Measurements from ENCODE around the gene SHC2.
"Not testable (repeated sequence)": the region's sequence is repeated elsewhere in the genome, so short reads cannot be mapped to it uniquely, and the experiment has no call there.

SHC2 gene

DNA sequence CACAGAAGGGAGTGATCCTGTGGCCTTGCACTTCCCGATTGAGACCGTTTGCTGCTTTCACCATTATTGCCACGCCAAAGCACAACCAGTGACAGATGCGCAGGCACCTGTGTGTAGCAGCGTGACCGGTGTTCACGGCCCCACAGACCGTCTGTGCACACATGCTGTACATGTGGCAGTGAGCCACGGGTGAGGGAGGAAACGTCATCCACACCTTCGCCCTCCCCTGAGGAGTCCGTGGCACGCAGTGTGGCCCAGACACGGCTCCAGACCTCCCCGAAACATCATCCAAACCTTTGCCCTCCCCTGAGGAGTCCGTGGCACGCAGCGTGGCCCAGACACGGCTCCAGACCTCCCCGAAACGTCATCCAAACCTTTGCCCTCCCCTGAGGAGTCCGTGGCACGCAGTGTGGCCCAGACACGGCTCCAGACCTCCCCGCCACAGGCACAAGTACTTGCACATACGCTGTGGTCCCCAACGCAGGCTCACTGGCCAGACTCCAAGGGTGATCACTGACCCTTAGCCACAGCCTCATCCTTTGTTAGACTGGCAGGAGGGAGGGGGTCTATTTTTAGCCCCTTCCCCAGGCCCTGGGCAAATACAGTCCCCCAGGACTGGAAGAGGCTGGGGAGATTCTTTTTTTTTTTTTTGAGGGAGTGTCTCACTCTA is 7.9 kb upstream of the SHC2 start:
- no peak for DNase-seq

DNA sequence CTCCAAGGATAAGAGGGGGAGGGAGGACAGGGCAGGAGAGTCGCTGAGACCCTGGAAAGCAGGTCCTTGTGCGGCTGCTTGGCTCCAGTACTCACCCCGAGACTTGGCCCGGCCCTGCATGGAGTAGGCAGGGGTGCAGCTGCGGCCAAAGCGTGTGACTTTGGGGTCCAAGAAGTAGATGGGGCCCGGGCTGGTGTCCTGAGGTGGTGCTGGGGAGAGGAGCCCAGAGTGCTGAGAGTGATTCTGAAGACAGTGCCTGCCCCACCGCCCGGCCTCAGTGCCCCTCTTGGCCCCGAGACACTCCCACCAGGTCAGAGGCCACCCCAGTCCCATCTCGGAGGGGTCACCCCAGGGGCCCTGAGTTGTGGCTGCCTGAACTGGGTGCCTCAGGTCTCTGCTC is 6.7 kb upstream of the SHC2 start:
- no peak for DNase-seq

DNA sequence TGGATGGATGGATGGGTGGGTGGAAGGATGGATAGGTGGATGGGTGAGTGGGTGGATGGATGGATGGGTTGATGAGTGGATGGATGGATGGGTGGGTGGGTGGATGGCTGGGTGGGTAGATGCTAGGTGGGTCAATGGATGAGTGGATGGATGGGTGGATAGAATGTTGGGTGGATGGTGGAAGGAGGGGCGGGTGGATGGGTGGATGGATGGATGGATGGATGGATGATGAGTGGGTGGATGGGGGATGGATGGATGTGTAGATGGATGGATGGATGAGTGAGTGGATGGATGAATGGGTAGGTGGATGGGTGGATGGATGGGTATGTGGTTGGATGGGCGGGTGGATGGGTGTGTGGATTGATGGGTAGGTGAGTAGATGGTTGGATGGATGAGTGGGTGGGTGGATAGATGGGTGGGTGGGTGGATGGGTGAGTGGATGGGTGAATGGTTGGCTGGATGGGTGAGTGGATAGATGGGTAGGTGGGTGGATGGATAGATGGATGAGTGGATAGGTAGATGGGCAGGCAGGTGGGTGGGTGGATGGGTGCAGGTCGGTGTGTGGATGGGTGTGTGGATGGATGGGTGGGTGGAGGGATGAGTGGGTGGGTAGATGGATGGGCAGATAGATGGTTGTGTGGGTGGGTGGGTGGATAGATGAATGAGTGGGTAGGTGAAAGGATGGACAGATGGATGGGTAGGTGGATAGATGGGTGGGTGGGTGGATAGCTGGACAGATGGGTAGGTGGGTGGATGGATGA is 4.4 kb upstream of the SHC2 start:
- no peak for DNase-seq

DNA sequence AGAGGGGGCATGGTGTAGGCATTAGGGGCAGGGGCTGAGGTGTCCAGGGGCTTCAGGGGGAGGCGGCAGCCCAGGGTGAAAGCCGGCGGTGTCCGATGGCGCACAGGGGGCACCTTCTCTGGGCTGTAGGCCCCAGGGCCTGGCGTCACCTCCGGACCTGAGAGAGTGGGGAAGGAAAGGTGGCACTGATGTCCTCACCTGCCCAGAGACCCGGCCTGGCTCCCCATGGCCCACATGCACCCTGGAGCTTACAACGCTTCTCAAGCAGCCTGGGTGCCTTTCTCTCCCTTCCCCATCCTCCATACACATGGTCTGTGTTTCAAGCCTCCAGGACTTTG is 3.3 kb upstream of the SHC2 start:
- no peak for DNase-seq

DNA sequence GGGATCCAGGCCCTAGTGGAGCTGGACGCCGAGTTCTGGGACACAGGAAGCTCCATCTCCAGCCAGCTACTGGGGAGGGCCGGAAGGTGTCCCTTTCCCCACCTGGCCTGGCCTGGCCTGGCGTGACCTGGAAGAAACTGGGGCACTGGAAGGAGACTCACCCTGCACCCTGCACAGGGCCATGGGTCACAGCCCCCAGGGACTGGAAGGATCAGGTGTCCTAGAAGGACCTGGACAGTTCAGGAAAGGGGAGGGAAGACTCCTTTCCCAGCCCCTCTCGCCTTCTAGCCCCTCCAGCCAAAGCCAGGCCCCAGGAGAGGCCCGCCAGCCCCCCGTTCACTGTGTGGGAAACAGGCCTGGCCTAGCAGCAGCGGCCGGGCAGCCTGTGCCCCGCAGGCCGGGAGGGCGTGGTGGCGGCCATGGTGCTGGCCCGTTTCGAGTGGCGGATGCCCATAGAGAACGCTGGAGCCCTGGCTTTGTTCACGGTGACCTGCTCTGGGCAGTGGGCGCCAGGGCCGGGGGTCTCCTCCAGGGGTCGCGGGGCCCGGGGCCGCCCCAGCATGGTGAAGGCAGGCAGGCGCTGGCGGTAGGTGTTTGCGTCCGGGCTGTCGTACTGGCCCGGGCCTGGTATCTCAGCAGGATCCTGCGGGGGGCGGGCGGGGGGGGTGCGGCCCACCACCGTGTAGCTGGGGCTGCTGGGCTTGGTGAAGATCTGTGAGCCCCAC is 2.8 kb upstream of the SHC2 start:
- no peak for DNase-seq

DNA sequence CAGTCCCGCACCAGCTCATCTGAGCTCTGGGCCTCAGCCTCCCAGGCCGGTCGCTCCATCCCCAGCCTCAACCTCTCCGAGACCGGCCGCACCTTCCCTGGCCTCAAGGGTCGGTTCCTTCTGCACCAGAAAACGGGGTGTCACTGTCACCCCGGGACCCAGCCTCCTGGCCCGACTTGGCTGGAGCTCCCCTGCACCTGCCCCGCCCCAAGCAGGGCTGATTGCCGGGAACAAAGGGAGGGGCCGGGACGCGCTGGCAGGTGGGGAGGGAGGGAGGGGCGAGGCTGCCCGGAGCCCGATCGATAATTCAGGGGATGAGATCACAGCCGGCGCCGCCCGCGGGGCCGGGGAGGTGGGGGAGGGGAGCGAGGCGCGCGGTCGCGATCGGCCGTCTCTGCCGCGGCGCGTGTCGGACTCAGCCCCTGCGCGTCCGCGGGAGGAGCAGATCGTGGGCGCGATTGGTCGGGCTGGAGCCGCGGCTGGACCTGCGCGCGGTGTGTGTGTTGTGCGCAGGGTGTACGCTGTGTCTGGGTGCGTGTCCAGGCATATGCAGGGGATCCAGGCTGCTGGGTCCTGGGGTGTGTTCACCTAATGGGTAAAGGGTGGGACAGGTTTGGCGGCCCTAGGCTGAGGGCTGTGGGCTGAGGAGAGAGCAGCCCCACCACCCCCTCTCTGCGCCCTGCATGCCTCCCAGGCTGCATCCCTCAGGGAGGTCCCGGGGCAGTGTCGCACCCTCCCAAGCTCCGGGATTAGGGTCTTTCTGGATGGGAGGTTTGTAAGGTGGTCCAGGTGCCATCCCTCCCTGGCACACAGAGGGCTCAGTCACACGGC is 1.1 kb upstream of the SHC2 start:
- no peak for DNase-seq

DNA sequence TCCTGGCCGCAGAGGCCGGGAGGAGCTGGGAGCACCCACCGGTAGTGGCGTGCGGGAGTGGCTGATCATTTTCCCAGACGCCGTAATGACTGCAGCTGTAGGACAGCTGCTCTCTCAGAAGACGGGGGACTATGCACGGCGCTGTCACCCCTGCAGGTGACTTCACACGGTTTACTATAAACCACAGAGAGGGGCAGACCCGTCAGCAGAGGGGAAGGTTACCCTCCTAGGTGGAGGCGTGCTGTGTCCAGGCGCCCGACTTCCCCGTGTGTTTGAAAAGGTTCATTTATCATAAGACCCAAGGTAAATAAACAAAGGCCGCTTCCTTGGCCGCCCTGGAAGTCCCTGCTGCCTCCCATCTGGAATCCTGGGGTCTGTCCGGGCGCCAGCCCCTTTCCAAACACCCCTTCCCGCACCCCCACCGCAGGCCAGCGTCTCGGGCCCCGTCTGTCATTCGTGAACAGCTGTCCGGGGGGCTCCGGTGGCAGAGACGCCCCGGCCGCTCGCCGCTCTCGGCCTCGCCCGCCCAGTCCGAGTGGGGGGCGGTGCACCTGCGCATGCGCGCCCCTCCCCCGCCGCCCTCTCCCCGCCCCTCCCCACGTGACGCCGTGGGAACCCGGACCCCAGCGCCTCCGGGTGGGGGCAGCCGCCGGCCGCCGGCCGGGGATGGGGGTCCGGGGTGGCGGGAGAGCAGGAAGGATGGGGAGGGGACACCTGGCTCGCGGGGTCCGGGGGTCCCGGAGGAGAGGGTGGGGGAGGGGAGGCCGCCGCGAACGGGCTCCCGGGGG is 915 bp downstream of the SHC2 start:
- no peak for DNase-seq

DNA sequence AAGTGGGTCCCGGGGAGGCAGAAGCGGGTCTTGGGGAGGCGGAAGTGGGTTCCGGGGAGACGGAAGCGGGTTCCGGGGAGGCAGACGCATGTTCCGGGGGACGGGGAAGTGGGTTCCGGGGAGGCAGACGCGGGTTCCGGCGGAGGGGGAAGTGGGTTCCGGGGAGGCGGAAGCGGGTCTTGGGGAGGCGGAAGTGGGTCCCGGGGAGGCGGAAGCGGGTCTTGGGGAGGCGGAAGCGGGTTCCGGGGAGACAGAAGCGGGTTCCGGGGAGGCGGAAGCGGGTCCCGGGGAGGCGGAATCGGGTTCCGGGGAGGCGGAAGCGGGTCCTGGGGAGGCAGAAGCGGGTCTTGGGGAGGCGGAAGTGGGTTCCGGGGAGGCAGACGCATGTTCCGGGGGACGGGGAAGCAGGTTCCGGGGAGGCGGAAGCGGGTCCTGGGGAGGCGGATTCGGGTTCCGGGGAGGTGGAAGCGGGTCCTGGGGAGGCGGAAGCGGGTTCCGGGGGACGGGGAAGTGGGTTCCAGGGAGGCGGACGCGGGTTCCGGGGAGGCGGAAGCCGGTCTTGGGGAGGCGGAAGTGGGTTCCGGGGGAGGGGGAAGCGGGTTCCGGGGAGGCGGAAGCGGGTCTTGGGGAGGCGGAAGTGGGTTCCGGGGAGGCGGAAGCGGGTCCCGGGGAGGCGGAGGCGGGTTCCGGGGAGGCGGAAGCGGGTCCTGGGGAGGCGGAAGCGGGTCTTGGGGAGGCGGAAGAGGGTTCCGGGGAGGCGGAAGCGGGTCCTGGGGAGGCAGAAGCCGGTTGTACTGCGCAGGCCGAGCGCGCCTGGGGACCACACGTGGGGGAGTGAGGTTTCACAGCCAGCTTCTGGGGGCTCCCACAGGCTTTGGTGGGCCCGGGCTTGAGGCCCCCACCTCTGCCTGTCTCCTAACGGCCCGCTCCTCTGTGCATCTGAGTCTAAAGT is 2.5 kb downstream of the SHC2 start:
- DNase-seq: no peak

DNA sequence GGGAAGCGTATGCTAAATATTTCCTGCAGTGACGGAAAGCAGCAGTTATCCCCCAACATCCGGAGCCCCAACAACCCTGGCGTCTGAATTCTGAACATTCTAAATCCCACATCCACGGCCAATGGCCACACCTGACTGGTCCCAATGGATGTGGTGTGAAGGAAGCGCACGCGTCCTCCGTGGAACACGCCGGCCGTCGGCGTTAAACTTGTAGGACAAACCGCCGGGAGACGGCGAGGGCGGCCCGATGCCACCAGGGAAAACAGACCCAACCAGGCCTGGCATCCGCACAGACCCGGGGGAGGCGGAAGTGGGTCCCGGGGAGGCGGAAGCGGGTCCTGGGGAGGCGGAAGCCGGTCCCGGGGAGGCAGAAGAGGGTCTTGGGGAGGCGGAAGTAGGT is 3.2 kb downstream of the SHC2 start:
- DNase-seq: no peak

DNA sequence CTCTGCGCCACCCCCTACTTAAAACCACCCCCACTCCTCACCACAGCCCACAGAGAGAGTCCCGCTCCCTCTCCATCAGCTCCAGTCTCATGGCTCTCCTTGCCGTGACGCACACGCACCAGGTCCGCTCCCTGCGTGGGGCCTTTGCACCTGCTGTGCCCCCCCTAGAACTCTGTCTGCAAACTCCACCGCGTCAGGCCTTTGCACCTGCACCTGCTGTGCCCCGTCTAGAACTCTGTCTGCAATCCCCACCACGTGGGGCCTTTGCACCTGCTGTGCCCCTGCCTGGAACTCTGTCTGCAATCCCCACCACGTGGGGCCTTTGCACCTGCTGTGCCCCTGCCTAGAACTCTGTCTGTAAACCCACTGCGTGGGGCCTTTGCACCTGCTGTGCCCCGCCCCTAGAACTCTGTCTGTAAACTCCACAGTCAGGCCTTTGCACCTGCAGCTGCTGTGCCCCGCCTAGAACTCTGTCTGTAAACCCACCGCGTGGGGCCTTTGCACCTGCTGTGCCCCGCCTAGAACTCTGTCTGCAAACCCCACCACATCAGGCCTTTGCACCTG is 4.2 kb downstream of the SHC2 start:
- DNase-seq: no peak

DNA sequence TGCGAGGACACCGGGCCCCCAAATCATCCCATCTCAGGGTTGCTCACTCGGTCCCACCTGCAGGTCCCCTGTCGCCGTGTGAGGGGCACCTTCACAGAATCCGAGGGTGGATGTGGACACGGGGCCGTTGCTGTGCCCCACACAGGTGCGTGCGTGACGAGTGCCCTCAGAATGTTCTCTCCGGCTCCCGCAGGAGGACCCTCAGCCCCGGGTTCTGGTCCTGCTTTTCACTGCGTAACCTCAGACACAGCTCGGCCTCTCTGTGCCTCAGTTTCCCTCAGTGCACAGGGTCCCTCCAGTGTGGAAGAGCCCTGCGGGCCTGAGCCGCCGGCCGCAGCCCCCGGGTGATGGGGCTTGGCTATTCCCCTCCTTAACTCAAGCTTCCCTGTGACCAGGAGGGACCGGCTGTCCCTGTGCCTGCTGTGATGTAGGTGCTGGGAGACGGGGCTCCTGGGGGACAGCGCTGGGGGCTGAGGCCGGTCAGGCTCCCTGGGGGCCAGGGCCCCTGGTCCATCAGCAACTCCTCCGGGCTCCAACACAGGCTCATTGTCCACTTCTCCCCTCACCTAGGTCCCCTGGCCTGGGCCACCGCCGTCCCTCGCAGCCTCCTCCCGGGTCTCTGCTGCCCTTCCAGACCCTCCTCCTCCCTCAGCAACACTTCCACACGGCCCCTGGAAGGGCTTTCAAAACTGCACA is 4.8 kb downstream of the SHC2 start:
- no peak for DNase-seq

DNA sequence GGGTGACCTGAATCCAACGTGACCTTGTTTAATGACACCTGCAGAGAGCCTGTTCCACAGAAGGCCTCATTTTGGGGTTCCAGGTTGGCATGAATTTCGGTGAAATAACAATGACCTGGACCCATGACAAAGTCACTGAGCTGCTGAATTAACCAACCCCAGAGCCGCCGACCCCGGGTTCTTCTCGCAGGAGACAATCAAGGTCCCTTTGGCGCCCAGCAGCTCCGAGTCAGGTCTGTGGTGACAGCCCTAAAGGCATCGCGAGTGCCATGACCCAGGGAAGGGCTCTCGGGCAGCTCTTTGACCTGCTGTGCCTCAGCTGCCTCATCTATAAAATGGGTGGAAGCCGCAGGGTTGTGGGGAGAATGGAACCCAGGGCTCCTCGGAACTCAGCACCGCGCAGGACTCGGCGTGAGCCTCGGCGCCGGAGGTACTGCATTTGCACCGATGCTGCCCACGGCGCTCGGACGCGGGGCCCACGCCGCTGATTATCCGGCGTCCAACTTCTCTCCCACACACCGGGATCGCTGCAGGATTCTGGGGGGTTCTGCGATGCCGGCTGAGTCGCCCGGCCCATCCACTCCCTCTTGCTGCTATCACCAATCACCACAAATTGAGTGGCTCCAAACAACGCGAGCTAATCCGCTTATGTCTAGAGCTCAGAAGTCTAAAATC is 5.7 kb downstream of the SHC2 start:
- DNase-seq: no peak

DNA sequence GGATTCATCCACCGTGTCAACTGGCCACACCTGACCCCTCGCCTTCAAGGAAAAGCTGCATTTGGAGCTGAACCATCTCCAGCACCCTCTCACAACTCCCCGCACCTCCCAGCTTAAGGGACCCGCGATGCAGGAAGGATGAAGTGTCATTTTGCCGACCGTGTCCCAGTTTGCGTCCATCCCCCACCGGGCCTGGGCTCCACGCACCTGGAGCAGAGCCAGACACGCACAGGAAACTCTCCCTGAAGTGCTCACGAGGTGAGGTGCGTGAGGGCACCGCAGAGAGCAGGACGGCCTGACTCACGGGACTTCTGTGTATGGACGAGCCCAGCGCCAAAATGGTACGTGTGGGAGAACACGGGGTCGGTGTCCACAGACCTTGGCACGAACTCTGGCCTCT is 7.2 kb downstream of the SHC2 start:
- DNase-seq: no peak

DNA sequence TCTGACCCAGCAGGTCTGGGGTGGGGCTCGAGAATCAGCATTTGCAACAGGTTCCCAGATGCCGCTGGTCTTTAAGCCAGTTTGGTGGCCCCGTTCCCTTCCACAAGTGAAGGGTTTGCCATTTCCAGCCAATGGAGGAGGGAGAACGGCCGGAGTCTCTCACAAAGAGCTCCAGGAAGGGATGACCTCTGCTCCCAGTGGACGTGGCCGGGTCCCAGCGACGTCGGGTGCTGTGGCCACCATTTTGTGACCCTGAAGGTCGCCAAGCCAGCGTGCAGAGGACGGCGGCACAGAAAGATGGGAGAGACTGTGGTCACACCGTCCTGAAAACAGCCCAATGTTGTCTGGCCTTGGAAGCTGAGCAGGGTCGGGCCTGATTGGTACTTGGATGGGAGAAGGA is 8.0 kb downstream of the SHC2 start:
- no peak for DNase-seq

DNA sequence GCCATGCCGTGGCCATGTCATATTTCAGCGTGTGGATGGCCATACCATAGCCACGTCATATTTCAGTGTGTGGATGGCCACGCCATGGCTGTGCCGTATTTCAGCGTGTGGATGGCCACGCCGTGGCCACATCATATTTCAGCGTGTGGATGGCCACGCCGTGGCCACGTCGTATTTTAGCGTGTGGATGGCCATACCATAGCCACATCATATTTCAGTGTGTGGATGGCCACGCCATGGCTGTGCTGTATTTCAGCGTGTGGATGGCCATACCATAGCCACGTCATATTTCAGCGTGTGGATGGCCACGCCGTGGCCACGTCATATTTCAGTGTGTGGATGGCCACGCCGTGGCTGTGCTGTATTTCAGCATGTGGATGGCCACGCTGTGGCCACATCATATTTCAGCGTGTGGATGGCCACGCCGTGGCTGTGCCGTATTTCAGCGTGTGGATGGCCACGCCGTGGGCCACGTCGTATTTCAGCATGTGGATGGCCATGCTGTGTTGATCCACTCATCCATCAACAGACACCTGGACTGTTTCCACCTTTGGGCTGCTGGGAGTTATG is 9.8 kb downstream of the SHC2 start:
- not testable (repeated sequence) for DNase-seq

DNA sequence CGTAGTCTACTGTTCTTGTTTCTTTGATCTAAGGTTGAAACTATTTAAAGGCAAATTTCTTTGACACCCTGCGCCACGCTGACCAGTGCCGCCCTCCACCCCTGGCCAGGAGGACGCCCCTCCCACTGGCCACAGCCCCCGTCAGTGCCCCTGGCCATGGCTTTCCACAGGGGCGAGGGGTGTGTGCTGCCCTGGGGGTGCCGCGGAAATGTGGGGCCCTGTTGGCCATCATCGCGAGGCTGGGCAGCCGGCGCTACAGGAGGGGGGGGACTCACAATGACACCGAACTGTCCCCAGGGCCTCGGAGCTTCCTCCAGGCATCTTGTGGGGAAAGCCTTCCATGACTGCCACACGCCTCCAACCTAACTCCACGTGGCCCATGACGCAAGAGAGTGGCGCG is 10.9 kb downstream of the SHC2 start:
- no peak for DNase-seq

DNA sequence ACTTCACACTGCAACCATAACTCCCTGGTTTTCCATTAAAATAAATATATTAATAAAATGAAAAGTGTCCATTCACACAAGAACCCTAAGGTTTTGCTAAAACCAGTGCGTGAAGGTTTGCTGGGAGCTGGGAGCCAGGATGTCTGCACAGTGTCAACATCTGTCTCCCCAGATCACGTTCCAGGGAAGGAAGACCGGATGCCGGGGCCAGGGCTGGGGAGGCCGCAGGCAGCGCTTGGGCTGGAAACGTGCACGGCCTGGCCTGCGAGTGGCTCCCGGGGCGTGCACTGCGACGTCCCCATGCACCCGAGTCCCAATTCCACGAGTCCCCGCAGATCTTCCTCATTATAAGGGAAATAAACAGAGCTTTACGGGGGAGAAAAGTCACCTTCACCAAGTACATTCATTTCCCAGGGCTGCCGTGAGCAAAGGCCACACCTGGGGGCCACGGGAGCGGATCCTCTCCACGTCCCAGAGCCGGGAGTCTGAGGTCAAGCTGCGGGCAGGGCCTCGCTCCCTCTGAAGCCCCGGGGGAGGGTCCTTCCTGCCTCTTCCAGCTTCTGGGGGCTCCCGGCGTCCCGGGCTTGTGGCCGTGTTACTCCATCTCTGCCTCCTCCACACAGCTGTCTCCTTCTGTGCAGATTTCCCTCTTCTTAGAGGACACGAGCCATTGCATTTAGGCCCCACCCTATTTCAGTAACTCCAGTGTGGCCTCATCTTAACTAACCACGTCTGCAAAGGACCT is 12.8 kb downstream of the SHC2 start:
- DNase-seq: no peak

DNA sequence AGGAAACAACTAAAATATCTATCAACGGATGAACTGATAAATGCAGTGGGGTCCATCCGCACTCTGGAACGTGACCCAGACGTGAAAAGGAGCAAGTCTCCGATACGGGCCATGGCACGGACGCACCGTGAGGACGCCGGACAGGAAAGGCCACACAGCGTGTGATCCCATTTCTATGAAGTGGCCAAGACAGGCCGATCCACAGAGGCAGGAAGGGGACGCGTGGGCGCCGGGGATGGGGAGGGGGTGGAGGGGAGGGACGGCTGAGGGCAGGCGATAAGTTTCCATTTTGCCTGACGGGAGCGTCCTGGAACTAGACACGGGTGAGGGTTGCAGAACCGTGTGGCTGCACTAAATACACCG is 13.8 kb downstream of the SHC2 start:
- DNase-seq: no peak
